Pancreas (tissue), 10 donors: ENCODE measurements around the gene CCDC93. TPM values are rescaled to one million over a fixed set of nuclear protein-coding genes. Genes with fewer than 3 reads are reported as not detected.
"Not testable (repeated sequence)": the region's sequence is repeated elsewhere in the genome, so short reads cannot be mapped to it uniquely, and the experiment has no call there.

Experiments used
- ATAC-seq, 4 donors: fragments of 200-7000 bp; cut with Tn5 transposase; one replicate each; pipeline versions ENCODE4 v1.8.0 to v1.9.1; 2020; ENCODE audit warnings: mild to moderate bottlenecking in 4 of 4, moderate library complexity in 4 of 4
- DNase-seq, 6 donors: peaks; one replicate each; pipeline ENCODE4 v3.0.0-alpha.2; 2020
- FAIRE-seq: peaks from 2 replicates; lab custom pipeline; 2012; peaks lifted over from hg19 to GRCh38; lab: Jason Lieb, UNC
- H3K27ac ChIP-seq, 4 donors: fragments of 200-600 bp; sonication (generic); 1 replicate in 3 of 4; 2 replicates in 1 of 4; pipeline versions ENCODE4 v1.5.0 to v1.8.0; 2020
- H3K27me3 ChIP-seq, 4 donors: fragments of 200-600 bp; one replicate each; pipeline ENCODE4 v1.8.0; 2021
- H3K36me3 ChIP-seq, 3 donors: fragments of 200-600 bp; sonication (generic) in 1 of 3; one replicate each; pipeline versions ENCODE4 v1.5.0 to v1.8.0; 2020 to 2021
- H3K4me1 ChIP-seq, 3 donors: fragments of 200-600 bp; one replicate each; pipeline ENCODE4 v1.8.0; 2021
- H3K4me3 ChIP-seq, 4 donors: fragments of 200-600 bp; sonication (generic) in 2 of 4; one replicate each; pipeline versions ENCODE4 v1.5.0 to v1.8.0; 2020 to 2021
- H3K9me3 ChIP-seq, 4 donors: fragments of 200-600 bp; one replicate each; pipeline ENCODE4 v1.8.0; 2021
- CTCF ChIP-seq, 4 donors: fragments of 200-600 bp; sonication (generic) in 3 of 4; IDR thresholded peaks; one replicate each; pipeline versions ENCODE4 v1.5.0 to v1.8.0; 2021; ENCODE audit warnings: antibody characterized with exemption in 4 of 4
- WGBS, 2 donors: extraction: QIAGEN DNeasy Blood & Tissue Kit; methylation state at CpG; one replicate each; pipeline ENCODE4 v1.1.7; 2013; 5-methylcytosine and 5-hydroxymethylcytosine counted together
- intact Hi-C, 3 donors: fragments of 100-400 bp; cut with DNase I; formaldehyde crosslinking; loops; one replicate each; pipeline versions ENCODE4 v1.11.1 to v1.14.2; 2022
- polyA plus RNA-seq, 2 donors: library from polyadenylated mRNA; stranded (reverse); fragments of 200-250 nt; gene quantifications; one replicate each; pipeline ENCODE4 v1.2.3, GENCODE V29; 2013
- total RNA-seq, 6 donors: library from RNA; stranded (reverse); fragmentation: NEBNext Ultra II Directional in 4 of 6; extraction: Animal tissue kit (Norgen Biotek cat#: 25700) in 4 of 6; gene quantifications; one replicate each; pipeline versions ENCODE4 v1.2.1 to v1.2.4, GENCODE V29; 2021 to 2023
- donor health status: healthy with polysubstance abuse.
- donor health status: DM: no; HTN: no; CAD: no; lungs with moderate emphysema.
- donor health status: DM: no; HTN: no; CAD: no.
- donor health status: control.
- donor health status: control.
- donor health status: Bipolar disorder and iron deficiency.
- donor health status: DM: yes; HTN: yes; CAD: no.
- donor health status: DM: no; HTN: no; CAD: no.
- donor health status: DM: no; HTN: no; CAD: no.
- donor health status: DM: yes; HTN: yes; CAD: no.

CCDC93 gene
- total and polyA plus RNA-seq, 8 donors, result 8.2 to 28.6 (median 17.0) TPM

GRCh38 chr2:117930775-117931174, 83.1 kb downstream of the CCDC93 start:
- no peak for DNase-seq

GRCh38 chr2:117923471-117923870, 90.4 kb downstream of the CCDC93 start:
- peaks cover 0 to 29% (median 27%) of the 10 kb centered on the region in 3 donors for H3K36me3 ChIP-seq
- H3K27me3 ChIP-seq, ATAC-seq, intact Hi-C loops, FAIRE-seq, H3K9me3 ChIP-seq, H3K4me3 ChIP-seq, DNase-seq, H3K4me1 ChIP-seq, H3K27ac ChIP-seq: not testable (repeated sequence)
- WGBS, 2 donors, result 94 to 99% methylated on average over 9 of the region's 9 CpGs

More at GRCh38 chr2:117930775-117931174, 83.1 kb downstream of the CCDC93 start:
- no peaks in the 10 kb centered on the region for H3K9me3 ChIP-seq
- H3K4me1 ChIP-seq, result no peaks in the 10 kb centered on the region
- intact Hi-C loops, result no loop called here
- no peak for ATAC-seq
- WGBS, 2 donors, result 91 to 92% methylated on average over 4 of the region's 4 CpGs
- H3K27me3 ChIP-seq, result no peaks in the 10 kb centered on the region
- no peak for TF ChIP-seq CTCF (IDR thresholded peaks at IDR 0.05)
- FAIRE-seq, result no peak
- no peak overlapping the region for H3K4me3 ChIP-seq
- peaks cover 0 to 66% (median 22%) of the 10 kb centered on the region in 3 donors for H3K36me3 ChIP-seq
- H3K27ac ChIP-seq, result no peak overlapping the region

- no peak for FAIRE-seq
- DNase-seq, result no peak
- no peak for TF ChIP-seq CTCF (IDR thresholded peaks at IDR 0.05)
- no peak overlapping the region for H3K4me3 ChIP-seq
- ATAC-seq, result no peak
- H3K9me3 ChIP-seq, result no peaks in the 10 kb centered on the region
- WGBS, 2 donors, result 83 to 84% methylated on average over 3 of the region's 3 CpGs
- H3K27me3 ChIP-seq, result no peaks in the 10 kb centered on the region
- intact Hi-C loops, result no loop called here
- no peak overlapping the region for H3K27ac ChIP-seq
- H3K4me1 ChIP-seq, result no peaks in the 10 kb centered on the region
- H3K36me3 ChIP-seq, result peaks cover 0 to 47% (median 27%) of the 10 kb centered on the region in 3 donors
These were observed 92.3 kb downstream of the CCDC93 start for GRCh38 chr2:117921520-117921919.

DNA sequence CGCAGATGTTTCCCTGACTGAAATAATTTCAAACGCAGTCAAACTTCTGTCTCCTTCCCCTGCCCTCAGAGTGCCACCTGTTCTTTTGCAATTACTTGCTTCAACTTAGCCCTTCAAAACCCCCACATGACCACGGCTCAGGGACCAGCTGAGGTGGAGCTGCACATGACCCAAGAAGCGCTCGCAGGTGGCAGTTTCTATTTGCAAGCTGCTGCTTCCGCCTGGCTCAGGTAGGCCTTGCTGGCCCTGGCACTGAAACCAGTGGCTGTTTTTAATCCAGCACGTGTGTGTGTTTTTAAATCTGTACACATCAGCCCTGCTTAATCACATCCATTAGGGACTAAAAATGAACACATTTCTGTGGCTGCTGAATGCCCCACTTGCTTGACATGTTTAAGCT, 95.3 kb downstream of the CCDC93 start:
- WGBS, 2 donors, result 88 to 90% methylated on average over 7 of the region's 7 CpGs
- H3K36me3 ChIP-seq, result peaks cover 0 to 53% (median 27%) of the 10 kb centered on the region in 3 donors
- no peaks in the 10 kb centered on the region for H3K27me3 ChIP-seq
- no peaks in the 10 kb centered on the region for H3K4me1 ChIP-seq
- no peak for DNase-seq
- ATAC-seq, result peak in 3 of 4 donors; percentile 27 to 82 (median 72)
- no peak for TF ChIP-seq CTCF (IDR thresholded peaks at IDR 0.05)
- no peak overlapping the region for H3K4me3 ChIP-seq
- intact Hi-C loops, result no loop called here
- no peak for FAIRE-seq
- H3K9me3 ChIP-seq, result no peaks in the 10 kb centered on the region
- H3K27ac ChIP-seq, result peak overlapping the region in 1 of 4 donors; percentile 8

DNA sequence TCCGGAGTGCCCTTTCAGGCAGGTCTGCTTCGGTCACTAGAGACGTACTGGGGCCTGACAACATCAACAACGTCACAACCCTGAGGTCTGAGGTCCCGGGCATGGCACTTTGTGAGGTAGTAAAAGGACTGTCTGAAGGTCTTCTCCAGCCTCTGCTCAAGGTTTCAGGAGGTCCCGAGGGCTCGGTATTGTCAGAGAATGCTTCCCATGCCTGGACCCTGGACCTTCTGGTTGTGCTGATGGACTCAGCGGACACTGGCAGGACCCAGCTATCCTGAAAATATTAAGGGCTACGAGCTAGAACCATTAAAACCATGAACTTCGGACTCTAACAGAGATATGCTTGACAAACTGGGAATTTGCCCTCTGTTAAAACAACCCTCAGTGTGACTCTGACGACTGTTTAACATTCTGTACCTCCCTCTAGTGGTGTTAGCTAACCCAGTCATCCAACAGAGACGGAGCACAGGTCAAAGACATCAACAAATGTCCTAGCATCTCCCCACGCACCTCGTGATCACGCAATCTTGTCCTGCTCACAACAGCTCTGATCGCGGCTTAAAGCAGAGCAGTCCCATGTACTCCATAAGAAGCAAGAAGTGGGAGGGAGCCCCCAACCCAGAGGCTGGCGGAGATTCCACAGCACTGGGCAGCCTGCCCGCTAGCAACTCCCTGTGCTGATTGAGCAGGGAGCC, 96.5 kb downstream of the CCDC93 start:
- DNase-seq (no peak), FAIRE-seq (no peak), ATAC-seq (peak in 2 of 4 donors; percentile 50 to 69)
- Histone ChIP-seq H3K27me3 (no peaks in the 10 kb centered on the region), H3K4me1 (no peaks in the 10 kb centered on the region), H3K4me3 (no peak overlapping the region), H3K27ac (no peak overlapping the region), H3K9me3 (no peaks in the 10 kb centered on the region), H3K36me3 (peaks cover 0 to 47% (median 20%) of the 10 kb centered on the region in 3 donors)
- no peak for TF ChIP-seq CTCF (IDR thresholded peaks at IDR 0.05)
- WGBS, 2 donors, result 86% methylated on average over 19 of the region's 19 CpGs
- intact Hi-C loops, result no loop called here
